Suppressor macrophage treated with lipopolysaccharide for 4 hours (primary cell): ENCODE results near the gene EI24.

Experiments
- DNase-seq: peaks from one replicate; pipeline ENCODE4 v3.0.0-alpha.2; 2020

EI24 gene

DNA sequence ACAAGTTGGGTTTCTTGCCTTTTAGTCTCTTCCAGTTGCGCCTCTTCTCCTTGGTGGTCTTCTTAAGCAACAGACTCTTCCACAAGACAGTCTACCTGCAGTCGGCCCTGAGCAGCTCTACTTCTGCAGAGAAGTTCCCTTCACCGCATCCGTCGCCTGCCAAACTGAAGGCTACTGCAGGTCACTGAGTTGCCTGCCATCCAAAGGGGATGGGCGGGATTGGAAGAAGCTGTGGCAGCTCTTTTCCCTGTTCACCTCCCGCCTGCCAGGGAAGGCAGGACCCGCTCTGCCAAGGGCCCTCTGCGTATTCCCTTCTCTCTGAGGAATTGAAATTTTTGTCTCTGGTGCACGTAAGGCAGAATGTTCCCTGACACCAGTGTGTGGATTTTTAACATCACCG, 14.2 kb downstream of the EI24 start:
- DNase-seq: no peak

DNA sequence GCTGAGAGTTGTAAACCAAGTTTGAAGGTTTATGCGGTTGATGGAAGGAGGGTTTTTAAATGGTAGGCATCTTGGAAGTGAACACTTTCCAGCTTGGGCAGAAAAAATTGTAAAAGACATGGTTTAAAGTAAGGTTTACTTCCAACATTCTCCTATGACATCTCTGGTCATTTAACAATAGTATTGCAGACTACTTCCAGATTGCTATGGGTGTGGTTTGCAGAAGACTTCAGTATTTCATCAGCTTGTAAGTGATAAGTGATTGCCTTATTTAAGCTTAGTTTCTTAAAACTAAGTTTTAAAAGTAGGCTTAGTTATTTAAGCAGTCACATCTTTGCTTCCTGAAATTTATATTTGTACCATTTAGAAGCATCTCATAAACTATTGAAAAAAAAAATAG, 16.2 kb downstream of the EI24 start:
- DNase-seq: no peak

DNA sequence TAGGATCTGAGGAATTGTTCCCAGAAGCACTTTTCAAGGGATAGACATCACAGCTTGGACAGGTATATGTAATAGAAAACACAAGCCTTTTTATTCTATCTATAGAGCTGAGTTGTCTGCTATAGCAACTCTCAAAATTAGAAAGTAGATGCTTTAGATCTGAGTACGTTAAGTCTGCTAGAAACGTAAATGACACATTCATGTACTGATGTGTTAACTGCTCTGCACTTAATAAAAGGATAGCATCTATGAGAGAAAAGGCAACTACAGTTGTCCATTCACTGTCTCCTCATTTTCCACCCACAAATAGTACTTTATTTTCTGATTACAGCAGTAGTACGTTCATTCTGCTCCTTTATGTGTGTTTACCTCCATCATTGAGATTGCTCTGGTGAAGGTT, 17.3 kb downstream of the EI24 start:
- no peak for DNase-seq

DNA sequence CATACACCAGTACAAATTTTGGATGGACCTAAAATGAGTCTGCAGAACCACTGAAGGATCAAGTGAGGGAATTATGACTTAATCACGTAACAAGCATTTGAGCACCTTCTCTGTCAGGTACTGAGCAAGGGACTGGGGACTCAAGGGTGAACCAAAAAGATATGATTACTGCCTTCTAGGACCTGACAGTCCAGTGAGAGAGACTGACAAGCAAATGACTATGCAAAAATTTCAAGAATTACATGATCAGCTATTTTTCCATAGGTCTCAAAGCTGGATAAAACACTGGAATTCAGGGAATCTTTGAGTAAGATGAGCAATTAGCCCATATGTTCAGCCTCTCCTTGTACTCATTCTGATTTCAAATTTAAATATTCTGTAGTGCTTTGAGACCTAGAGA, 18.2 kb downstream of the EI24 start:
- no peak for DNase-seq

DNA sequence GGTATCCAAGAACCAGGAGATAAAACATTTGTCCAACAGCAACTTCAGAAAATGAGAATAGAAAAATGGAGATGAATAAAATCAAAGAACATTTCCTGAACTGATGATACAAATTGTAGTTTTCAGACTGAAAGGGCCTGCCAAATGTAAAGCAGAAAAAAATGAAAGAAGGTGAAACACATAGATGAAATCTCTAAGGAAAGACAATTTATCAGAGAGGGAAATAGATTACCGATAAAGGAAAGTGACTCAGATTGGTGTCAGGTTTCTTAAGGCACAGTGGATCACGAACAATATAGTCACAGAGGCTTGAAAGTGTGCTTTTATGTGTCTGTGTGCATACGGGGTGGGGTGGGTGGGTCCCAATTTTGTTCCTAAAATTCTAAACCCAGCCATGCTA, 19.2 kb downstream of the EI24 start:
- no peak for DNase-seq

DNA sequence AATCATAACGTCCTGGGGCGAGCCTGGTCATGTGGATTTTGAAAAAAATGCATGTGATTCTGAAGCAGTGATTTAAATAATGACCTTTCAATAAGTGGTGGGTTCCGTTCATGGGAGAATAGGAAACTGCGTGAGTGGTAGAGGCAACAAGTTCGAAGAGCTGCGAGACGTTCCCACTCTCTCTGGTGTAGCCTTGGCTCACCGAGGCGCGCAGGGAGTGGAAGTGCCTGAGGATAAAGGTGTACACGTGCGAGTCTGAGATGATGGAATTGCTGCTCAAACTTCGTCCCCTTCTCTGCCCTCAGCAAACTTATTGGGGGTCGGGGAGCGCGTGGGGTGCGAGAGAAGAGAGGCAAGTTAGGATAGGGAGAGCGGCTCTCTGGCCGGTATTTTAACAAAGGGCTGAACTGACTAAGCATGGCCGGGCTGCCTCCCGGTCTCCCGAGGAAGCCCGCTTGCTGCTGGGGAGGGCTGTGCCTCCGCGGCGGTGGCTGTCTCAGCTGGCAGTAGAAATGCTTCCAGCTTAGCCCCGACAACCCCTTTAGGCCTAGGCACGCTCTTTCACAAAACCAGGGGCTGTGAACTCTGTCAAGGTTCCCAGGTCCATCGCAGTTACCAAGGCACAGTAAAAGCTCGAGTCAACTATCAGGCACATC, 22.5 kb downstream of the EI24 start:
- DNase-seq: peak; percentile 93

DNA sequence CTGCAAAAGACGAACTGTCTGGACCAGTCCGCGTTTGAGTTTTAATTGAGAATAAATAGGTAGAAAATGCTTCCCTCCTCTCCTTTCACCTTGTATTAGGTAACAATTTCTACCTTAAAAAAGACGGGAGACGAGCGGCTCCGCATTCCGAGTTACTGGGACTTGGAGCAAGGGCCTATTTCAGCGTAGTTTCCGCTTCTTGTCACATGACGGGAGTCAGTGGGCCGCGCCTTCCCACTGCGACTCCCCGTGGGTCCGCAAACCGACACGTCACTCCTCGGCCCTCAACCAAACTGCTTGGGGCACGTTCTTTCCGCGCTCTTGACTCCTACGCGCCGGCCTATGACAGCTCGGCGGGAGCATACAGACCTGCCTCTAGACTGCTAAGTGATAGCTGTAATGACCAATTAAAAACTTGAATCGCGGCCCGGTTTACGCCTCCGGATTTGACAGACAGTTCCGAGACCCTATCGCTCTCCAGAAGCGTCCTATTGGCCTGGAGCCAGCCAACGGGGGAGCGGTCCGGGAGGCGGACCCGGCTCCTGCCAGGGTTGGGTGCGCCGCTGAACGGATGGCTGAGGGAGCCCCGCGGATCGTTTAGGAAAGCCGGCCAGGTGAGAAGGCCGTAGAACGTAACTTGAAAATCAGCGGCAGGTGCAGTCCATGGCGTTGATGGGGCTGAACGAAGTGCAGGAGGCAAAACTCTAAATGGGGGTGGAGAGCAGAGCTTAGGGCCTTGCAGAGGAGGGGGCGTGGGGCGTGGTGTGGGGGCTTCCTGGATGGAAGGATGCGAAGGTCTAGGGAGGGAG, 23.2 kb downstream of the EI24 start, which contains the start of gene STT3A:
STT3A (plus strand) TSS at position 548 of the 809 bp plus-strand sequence. CDS start 3,064 bp downstream, outside the sequence.
- DNase-seq: peak; percentile 100

DNA sequence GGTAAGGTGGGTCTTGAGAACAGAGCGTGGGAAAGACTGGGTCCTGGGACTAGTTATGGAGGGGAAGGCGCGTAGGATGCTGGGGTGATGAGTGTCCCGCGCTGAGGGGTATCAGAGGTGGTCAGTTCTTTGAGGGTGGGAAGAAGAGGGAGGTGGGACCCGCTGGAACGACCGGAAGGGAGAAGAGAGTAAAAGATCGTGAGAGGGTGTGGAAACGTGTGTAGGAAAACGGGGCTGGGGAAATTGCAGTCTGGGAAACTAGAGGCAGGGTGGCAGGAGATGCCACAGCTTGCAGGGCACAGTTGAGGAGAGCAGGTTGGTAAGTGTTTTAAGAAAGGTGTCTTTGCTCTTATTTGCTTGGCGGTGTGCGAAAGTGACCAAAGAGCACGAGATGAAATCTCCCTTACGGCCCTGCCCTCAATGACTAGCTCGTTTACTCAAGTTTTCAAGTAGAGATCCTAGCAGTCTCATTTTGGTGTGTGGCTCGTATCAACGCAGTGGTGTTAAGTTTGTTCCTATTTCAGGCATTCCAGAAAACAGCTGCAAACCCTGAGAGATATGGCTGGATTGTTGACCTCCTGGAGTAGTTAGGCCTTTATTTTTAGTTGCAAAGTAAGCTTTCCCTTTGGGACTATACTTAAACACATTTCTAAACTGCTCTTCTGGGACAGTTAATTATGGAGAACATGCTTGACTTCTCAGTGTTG, 24.0 kb downstream of the EI24 start:
- DNase-seq: peak; percentile 52

DNA sequence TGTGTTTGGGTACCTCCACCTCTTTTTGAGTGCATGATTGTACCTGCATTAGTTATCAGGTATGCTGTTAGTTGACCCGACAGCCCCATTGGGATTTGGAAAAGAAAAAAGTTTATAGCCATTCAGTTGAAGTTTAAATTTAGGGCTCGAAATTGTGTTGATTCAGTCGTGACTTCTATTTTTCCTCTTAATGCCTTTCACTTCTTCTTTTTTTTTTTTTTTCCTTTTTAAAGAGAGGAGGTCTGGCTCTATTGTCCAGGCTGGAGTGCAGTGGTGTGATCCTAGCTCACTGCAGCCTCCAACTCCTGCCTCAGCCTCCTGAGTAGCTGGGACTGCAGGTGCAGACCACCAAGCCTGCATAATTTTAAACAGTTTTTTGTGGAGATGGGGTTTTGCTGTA, 25.7 kb downstream of the EI24 start:
- DNase-seq: no peak

DNA sequence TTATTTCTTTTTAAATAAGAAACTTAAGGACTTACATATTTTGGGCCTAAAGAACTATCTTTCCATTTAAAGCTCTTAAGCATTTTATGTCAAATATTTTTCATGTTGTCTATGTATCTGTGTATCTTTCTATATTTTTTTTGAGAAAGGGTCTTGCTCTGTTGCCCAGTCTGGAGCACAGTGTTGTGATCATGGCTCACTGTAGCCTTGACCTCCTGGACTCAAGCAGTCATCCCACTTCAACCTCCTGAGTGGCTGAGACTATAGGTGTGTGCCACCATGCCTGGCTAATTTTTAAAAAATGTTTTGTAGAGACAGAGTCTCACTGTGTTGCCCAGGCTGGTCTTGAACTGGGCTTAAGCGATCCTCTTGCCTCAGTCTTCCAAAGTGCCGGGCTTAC, 31.4 kb downstream of the EI24 start:
- DNase-seq: no peak

DNA sequence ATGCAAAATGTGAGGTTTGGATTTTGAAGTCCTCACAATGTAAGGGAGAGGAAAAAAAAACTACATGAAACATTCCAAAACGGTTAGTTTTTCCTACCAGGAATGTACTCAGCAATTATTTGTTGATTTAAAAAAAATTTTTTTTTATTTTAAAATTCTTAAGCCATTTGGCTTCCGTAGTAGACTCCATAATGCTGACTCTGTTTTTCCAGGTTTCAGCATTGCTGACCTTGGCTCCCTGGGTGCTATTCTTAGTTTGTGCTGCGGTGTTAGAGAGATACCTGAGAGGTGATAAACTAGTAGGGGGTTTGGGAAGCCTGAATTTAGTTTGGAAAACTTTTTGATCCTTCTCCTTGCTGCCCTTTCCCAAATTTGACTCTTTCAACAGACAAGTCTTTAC, 33.9 kb downstream of the EI24 start:
- DNase-seq: no peak

DNA sequence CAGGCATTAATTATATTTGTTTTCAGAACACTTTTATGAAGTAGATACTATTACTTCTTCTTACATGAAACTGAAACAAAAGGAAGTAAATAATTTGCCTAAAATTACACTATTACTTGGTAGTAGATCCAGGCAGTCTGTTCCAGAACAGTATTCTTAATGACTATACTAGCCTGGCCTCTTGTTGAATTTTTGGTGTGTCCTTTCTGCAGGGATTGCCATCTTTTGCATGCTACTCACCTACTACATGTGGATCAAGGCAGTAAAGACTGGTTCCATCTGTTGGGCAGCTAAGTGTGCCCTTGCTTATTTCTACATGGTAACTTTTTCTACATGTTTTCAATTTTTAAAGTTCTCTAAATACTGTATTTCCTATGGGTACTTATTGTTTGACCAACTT, 36.1 kb downstream of the EI24 start:
- no peak for DNase-seq

DNA sequence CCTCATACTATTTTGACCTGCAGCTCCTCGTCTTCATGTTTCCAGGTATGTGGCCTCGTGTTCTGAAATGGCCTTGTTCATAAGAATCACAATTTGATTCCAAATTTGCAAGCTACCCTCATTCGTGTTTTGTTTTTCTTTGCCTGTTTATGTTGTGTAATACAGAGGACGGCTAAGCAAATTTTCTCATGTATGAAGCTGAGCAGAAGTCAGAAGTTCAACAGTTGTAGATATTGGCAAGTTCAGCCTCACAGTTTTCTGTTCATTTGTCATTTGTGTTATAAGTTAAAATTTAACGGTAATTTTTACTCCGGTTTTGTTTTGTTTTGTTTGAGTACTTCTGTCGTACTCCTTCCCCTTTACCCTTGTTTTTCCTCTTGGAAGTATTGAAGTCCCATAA, 40.3 kb downstream of the EI24 start:
- no peak for DNase-seq

DNA sequence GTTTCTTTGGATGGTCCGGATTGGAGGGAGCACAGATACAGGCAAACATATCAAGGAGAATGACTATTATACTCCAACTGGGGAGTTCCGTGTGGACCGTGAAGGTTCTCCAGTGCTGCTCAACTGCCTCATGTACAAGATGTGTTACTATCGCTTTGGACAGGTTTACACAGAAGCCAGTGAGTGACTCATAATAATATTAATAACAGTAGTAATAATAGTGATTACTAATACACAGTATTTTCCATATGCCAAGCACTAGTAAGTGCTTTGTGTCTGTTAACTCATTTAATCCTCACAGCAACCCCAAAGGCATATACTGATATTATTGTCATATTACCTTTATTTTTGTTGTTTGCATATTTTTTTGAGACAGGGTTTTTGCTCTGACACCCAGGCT, 49.1 kb downstream of the EI24 start:
- no peak for DNase-seq

DNA sequence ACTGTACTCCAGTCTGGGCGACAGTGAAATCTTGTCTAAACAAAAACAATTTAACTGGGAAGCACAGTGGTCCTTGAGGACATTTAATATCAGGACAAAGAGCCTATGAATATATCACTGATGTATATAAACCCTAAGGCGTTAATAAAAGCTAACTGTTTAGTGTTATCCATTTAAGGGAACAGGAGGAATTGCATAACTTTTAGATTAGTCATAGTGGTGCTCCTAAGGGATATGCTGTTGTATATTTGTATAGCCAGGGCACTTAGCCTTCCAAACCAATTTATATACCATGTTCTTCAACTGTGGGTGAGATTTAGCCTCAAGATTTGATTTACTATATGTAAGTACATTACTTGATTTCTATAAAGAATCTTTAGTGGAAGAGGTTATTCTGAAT, 52.7 kb downstream of the EI24 start:
- no peak for DNase-seq

DNA sequence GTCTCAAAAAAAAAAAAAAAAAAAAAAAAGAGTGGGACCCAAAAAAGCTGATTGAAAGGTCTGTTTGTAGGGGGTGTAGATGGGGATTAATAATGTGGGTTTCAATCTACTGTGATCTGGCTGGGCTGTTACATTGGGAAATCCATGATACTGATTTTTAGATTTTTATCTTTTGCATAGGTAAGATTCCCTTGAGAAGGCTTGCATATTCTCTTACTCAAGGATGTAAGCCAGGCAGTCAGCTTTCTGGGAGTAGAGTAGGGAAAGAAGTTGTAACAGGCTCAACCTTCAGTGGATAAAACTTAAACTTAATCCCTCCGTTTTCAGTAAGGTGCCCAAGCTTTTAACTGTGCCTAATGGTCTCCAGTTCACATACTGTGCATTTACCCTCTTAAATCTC, 53.8 kb downstream of the EI24 start:
- DNase-seq: no peak

DNA sequence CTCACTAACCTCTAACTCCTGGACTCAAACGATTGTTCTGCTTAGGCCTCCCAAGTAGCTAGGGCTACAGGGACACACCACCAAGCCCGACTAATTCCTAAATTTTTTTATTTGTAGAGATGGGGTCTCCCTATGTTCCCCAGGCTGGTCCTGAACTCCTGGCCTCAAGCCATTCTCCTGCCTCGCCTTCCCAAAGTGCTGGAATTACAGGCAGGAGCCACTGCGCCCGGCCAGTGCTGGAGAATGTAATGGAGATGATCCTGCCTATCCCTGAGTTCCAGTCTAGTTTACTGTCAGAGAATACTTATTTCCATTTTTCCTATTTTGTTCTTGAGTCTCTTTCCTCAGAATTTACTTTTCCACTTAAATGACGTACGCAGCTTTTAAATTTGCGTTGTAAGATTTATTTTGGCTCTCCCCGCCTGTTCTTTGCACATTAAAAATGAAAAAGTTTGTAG, 55.5 kb downstream of the EI24 start, which contains the start of gene CHEK1:
CHEK1 (plus strand) TSS at position 408 of the 458 bp plus-strand sequence. CDS start 1,606 bp downstream, outside the sequence.
- DNase-seq: no peak

DNA sequence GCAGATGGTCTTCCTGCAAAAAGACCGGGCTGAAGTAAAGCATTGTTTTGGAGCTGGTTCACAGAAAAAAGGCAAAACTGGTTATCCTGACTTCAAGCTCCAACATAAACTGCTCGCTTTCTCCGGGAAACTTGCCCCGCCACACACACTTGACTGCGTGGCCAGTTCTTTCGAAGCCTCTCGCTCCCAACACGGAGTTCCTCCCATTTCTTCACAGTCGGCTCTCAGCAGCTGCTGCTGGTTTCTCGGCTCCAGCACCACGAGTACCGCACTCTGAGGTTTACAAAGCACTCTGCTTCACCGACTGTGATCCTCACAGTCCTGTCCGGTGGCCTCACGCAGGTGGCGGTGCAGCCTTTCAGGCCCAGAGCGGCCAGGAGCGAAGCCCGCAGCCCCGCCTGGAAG, 56.0 kb downstream of the EI24 start:
- DNase-seq: no peak

DNA sequence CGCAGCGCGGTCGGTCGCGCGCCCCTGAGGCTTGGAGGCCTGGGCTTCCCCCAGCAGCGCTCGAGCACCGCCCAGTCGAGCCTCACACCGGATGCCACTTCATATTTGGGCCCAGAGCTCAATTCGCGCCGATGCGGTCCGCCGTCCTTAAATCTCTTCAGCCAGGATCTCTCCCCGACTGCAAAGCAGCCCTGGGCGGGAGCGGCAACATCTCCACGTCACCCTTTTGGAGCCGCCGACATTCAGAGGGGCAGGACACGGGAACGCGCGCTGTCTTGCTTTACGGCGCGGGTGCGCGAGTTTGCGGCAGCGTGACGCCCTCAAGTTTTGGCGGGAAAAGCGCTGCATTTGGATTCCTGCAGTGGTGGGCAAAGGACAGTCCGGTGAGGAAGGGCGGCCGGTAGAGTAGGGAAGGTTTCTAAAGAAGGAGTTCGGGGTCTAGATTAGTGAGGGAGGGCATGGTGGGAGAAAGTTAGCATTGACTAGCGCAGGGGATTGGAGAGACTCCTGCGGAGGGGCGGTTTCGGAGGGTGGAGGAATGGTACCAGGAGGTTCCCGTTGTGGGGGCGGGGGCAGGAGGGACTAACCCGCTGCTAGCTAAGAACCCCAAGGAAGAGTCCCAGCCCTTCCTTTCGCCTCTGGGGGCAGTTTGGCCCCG, 56.5 kb downstream of the EI24 start:
- peak; percentile 90 for DNase-seq

DNA sequence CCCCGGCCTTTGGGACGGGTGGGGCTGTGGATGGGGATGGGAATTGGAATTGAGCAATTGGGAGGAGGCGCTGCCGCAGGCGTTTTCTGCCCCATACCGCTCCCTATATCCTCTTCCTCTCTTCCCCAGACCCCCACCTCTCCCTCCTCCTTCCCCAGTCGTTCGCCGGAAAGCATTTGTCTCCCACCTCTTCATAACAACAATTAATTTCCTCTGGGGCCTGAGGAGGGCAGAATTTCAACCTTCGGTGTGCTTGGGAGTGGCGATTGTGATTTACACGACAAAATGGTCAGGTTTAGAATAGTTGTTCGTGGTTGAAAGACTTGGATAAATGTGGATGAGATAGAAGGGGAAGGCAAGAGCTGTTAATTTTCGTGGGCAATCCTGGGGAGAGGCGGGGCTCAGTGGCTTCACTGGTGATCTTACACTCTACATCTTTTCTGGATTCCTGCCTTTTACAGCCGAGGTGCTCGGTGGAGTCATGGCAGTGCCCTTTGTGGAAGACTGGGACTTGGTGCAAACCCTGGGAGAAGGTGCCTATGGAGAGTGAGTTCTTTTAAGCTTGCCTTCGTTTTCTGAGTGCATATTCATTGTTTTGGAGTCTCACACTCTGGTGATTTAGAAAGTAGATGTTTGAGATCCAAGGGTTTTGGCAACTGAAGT, 57.1 kb downstream of the EI24 start:
- no peak for DNase-seq

DNA sequence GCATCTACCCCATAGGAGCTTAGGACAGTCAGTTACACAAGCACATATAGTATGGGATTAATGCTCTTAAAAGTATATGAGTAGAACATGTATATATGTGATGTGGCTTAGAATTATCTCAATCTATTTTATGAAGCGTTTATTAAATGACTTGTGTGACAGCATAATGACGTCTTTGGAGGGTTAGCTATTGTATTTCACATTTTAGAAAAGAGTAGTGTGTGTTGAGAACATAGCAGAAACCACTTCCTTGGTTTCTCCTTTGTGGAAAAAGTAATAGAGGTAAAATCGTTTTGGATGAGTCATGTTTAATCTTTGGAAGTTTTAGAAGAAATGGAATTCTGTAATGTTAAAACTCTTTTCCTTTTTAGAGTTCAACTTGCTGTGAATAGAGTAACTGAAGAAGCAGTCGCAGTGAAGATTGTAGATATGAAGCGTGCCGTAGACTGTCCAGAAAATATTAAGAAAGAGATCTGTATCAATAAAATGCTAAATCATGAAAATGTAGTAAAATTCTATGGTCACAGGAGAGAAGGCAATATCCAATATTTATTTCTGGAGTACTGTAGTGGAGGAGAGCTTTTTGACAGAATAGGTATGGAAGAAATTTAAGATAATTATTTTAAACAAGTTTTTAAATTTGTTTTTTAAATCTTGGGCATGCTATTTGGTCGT, 58.1 kb downstream of the EI24 start:
- no peak for DNase-seq
